ENCODE results near the gene NKAIN1.
A peak's percentile ranks its signal among the peaks of the same experiment; 100 is the strongest.
"Not testable (repeated sequence)": the region's sequence is repeated elsewhere in the genome, so short reads cannot be mapped to it uniquely, and the experiment has no call there.

The NKAIN1 gene

GRCh38 chr1:31231802-31232201 is 7.9 kb downstream of the NKAIN1 start:
- DNase-seq = no peak

- DNase-seq = no peak
Measured at GRCh38 chr1:31230378-31230777, 9.3 kb downstream of the NKAIN1 start.

- no peak for DNase-seq
Measured at GRCh38 chr1:31228986-31229385, 10.7 kb downstream of the NKAIN1 start.

GRCh38 chr1:31227891-31228568 is 11.7 kb downstream of the NKAIN1 start:
- DNase-seq = peak; percentile 45

- DNase-seq = no peak
Measured at GRCh38 chr1:31224068-31224467, 15.6 kb downstream of the NKAIN1 start.

GRCh38 chr1:31222176-31222575 is 17.5 kb downstream of the NKAIN1 start:
- no peak for DNase-seq

- no peak for DNase-seq
Measured at GRCh38 chr1:31221072-31221471, 18.6 kb downstream of the NKAIN1 start.

GRCh38 chr1:31219489-31219888 is 20.2 kb downstream of the NKAIN1 start:
- no peak for DNase-seq

GRCh38 chr1:31218705-31219104 is 21.0 kb downstream of the NKAIN1 start:
- no peak for DNase-seq

GRCh38 chr1:31216016-31216415 is 23.7 kb downstream of the NKAIN1 start:
- peak; percentile 38 for DNase-seq

- no peak for DNase-seq
Measured at GRCh38 chr1:31215065-31215570, 24.6 kb downstream of the NKAIN1 start.

- DNase-seq = no peak
Measured at GRCh38 chr1:31214316-31215064, 25.2 kb downstream of the NKAIN1 start.

GRCh38 chr1:31208361-31208945 is 31.2 kb downstream of the NKAIN1 start:
- DNase-seq = no peak

- DNase-seq = no peak
Measured at GRCh38 chr1:31207569-31207968, 32.1 kb downstream of the NKAIN1 start.

GRCh38 chr1:31207046-31207445 is 32.6 kb downstream of the NKAIN1 start:
- no peak for DNase-seq

GRCh38 chr1:31203215-31203614 is 36.5 kb downstream of the NKAIN1 start:
- no peak for DNase-seq

GRCh38 chr1:31201931-31202360 is 37.7 kb downstream of the NKAIN1 start:
- no peak for DNase-seq

GRCh38 chr1:31199949-31200348 is 39.7 kb downstream of the NKAIN1 start:
- no peak for DNase-seq

GRCh38 chr1:31199236-31199790 is 40.4 kb downstream of the NKAIN1 start:
- no peak for DNase-seq

- no peak for DNase-seq
Measured at GRCh38 chr1:31198600-31198999, 41.1 kb downstream of the NKAIN1 start.

- DNase-seq = no peak
Measured at GRCh38 chr1:31198150-31198549, 41.5 kb downstream of the NKAIN1 start.

- DNase-seq = no peak
Measured at GRCh38 chr1:31196685-31197084, 43.0 kb downstream of the NKAIN1 start.

GRCh38 chr1:31195267-31195666 is 44.4 kb downstream of the NKAIN1 start:
- DNase-seq = not testable (repeated sequence)

GRCh38 chr1:31193729-31194128 is 46.0 kb downstream of the NKAIN1 start:
- no peak for DNase-seq
